PFSK-1 (cell line): Measurements from ENCODE around the gene MED26.

Experiments
- FOXP2 ChIP-seq: optimal IDR thresholded peaks from 2 replicates; pipeline ENCODE3; 2011; ENCODE audit warnings: borderline replicate concordance, control low read depth, inconsistent platforms; ENCODE audit not compliant: insufficient read depth; ENCODE audit errors: extremely low read length, extremely low read depth
- POLR2AphosphoS5 ChIP-seq: IDR thresholded peaks from 2 replicates; pipeline ENCODE4 v1.6.1; 2012; ENCODE audit warnings: low read depth, mild to moderate bottlenecking, control low read depth, low read length, moderate library complexity
- SIN3A ChIP-seq: IDR thresholded peaks from 2 replicates; pipeline ENCODE4 v1.6.1; 2012; ENCODE audit warnings: mild to moderate bottlenecking, low read length, moderate library complexity, borderline replicate concordance; ENCODE audit not compliant: insufficient read depth
- TAF1 ChIP-seq: IDR thresholded peaks from 2 replicates; pipeline ENCODE4 v1.6.1; 2012; ENCODE audit warnings: low read length, control low read depth, borderline replicate concordance; ENCODE audit not compliant: insufficient read depth
- TF ChIP-seq, protein P1 (sequence below), 2 experiments: IDR thresholded peaks; 2 replicates each; pipeline versions ENCODE4 v1.6.1 to v1.8.0; 2011 to 2012; ENCODE audit warnings: low read depth in 2 of 2, low read length in 2 of 2, control low read depth in 1 of 2, inconsistent platforms in 1 of 2, mild to moderate bottlenecking in 1 of 2, moderate library complexity in 1 of 2; ENCODE audit not compliant: insufficient read depth in 1 of 2

DNA sequence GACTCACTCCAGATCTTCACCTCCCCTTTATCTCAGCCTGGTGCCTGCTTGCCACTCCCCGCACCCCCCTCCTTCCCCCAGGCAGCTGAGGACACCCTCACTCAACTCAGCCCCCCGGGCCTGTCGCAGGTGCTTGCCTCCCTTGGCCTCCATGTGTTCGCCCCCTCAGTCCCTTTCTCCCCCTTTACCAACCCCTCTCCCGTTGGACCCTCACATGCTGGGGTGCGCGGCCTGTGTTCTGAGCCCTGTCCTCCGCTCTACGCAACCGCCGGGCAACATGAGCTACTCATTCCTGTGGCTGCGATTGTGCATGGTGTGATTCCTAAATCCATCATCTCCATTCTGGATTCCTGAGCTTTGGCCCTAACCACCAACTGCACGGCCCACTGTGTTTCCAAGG lies 90.9 kb downstream of the MED26 start:
- TF ChIP-seq, protein P1, sequence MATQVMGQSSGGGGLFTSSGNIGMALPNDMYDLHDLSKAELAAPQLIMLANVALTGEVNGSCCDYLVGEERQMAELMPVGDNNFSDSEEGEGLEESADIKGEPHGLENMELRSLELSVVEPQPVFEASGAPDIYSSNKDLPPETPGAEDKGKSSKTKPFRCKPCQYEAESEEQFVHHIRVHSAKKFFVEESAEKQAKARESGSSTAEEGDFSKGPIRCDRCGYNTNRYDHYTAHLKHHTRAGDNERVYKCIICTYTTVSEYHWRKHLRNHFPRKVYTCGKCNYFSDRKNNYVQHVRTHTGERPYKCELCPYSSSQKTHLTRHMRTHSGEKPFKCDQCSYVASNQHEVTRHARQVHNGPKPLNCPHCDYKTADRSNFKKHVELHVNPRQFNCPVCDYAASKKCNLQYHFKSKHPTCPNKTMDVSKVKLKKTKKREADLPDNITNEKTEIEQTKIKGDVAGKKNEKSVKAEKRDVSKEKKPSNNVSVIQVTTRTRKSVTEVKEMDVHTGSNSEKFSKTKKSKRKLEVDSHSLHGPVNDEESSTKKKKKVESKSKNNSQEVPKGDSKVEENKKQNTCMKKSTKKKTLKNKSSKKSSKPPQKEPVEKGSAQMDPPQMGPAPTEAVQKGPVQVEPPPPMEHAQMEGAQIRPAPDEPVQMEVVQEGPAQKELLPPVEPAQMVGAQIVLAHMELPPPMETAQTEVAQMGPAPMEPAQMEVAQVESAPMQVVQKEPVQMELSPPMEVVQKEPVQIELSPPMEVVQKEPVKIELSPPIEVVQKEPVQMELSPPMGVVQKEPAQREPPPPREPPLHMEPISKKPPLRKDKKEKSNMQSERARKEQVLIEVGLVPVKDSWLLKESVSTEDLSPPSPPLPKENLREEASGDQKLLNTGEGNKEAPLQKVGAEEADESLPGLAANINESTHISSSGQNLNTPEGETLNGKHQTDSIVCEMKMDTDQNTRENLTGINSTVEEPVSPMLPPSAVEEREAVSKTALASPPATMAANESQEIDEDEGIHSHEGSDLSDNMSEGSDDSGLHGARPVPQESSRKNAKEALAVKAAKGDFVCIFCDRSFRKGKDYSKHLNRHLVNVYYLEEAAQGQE (IDR thresholded peaks at IDR 0.05; ENCODE audit: insufficient read depth in 1 of 2, low read depth in 2 of 2, low read length in 2 of 2), result no peak
- TF ChIP-seq POLR2AphosphoS5 (no peak), TAF1 (no peak), FOXP2 (no peak), SIN3A (no peak)
